ENCODE data around the gene P2RY12. TPM values are rescaled to one million over a fixed set of nuclear protein-coding genes. Genes with fewer than 3 reads are reported as not detected.

P2RY12 gene
- total and polyA plus RNA-seq, 2 of the 8 experiments (the other 6 are each of a cell fraction or from before 2014, with no cell fraction given) = not detected

DNA sequence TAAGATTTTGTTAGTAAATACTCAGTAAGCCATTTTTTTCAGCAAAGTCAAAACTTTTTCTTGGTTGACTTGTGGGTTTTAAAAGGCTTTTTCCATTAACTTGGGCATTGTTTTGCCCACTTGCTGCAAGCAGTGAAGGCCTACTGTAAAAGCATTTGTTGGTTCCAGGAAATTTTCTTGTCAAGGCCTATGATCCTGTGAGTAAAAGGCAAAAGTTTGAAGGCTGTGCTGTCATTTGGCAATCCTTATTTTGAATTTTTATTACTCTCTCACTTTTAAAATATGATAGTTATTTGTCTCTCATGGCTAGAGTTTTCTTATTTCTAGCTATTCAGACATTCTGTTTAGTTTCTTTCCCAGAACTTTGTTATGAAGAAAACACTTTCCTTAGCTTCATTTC, 13.0 kb downstream of the P2RY12 start:
- no peak overlapping the region for H3K27ac ChIP-seq (ENCODE audit: low read depth, low read length)
- H2BK12ac ChIP-seq (ENCODE audit: low read depth, low read length) = no peak overlapping the region
- H3K79me1 ChIP-seq (ENCODE audit: low read depth, low read length) = no peaks in the 10 kb centered on the region
- POLR2A ChIA-PET (ENCODE audit: partially characterized antibody) = no interaction called here
- H4K20me1 ChIP-seq (replicated peaks in 1 of 2; ENCODE audit: control insufficient read depth in 1 of 2, insufficient read depth in 2 of 2, low read length in 2 of 2) = no peaks in the 10 kb centered on the region
- no peak overlapping the region for H3K23ac ChIP-seq (ENCODE audit: insufficient read length)
- H3K4me1 ChIP-seq (replicated peaks in 1 of 4; ENCODE audit: control insufficient read depth in 3 of 4, insufficient read depth in 4 of 4, low read length in 3 of 4) = no peaks in the 10 kb centered on the region
- no peaks in the 10 kb centered on the region; a peak in 1 of 8 replicates for H3K36me3 ChIP-seq (ENCODE audit: control insufficient read depth in 2 of 4, insufficient read depth in 4 of 4, low read length in 3 of 4)
- H2BK5ac ChIP-seq (ENCODE audit: low read depth, low read length) = no peak overlapping the region
- H4K8ac ChIP-seq (ENCODE audit: extremely low read depth, insufficient read depth, low read length) = no peak overlapping the region
- no peak overlapping the region for H2BK20ac ChIP-seq (ENCODE audit: low read length)
- H3K4me3 ChIP-seq (ENCODE audit: extremely low read depth in 1 of 4, insufficient read depth in 2 of 4, low read depth in 3 of 4, low read length in 4 of 4) = no peak overlapping the region
- H3K9ac ChIP-seq (replicated peaks in 1 of 4; ENCODE audit: extremely low read depth in 1 of 4, low read depth in 3 of 4, low read length in 3 of 4) = peak overlapping the region in 1 of 4 experiments; percentile 34; a peak in 1 of 7 replicates
- H2BK120ac ChIP-seq (replicated peaks; ENCODE audit: low read depth, low read length) = no peak overlapping the region
- H4K91ac ChIP-seq (replicated peaks; ENCODE audit: insufficient read length, low read length) = no peak overlapping the region
- H2AFZ ChIP-seq (ENCODE audit: low read length) = no peak overlapping the region
- TF ChIP-seq HDAC6 (IDR thresholded peaks at IDR 0.05; ENCODE audit: low read depth, low read length) = no peak
- no peak for TF ChIP-seq CREB1 (IDR thresholded peaks at IDR 0.05)
- TF ChIP-seq POLR2A (IDR thresholded peaks at IDR 0.05; ENCODE audit: control extremely low read depth in 1 of 2, low read depth in 2 of 2, low read length in 2 of 2) = no peak
- no peak for TF ChIP-seq CHD2 (IDR thresholded peaks at IDR 0.05; ENCODE audit: low read length)
- TF ChIP-seq NANOG (IDR thresholded peaks at IDR 0.05; ENCODE audit: insufficient read depth, low read depth, low read length, poor library complexity, severe bottlenecking) = no peak
- TF ChIP-seq SIRT6 (IDR thresholded peaks at IDR 0.05; ENCODE audit: low read length) = no peak
- no peak overlapping the region for H2AK5ac ChIP-seq (ENCODE audit: low read depth, low read length)
- no peak overlapping the region for H4K5ac ChIP-seq (ENCODE audit: insufficient read length, low read depth, low read length)
- H3K14ac ChIP-seq (ENCODE audit: insufficient read length) = no peak overlapping the region
- H3K27me3 ChIP-seq (replicated peaks in 1 of 4; ENCODE audit: control insufficient read depth in 3 of 4, extremely low read depth in 1 of 4, insufficient read depth in 3 of 4, low read length in 3 of 4) = no peaks in the 10 kb centered on the region
- no peak for DNase-seq (ENCODE audit: low read depth in 1 of 2, low spot score in 2 of 2)
- H3K23me2 ChIP-seq (ENCODE audit: low read depth, low read length) = no peaks in the 10 kb centered on the region
- no peak overlapping the region for H3K4me2 ChIP-seq (ENCODE audit: insufficient read depth in 1 of 2, low read depth in 2 of 2, low read length in 2 of 2)
- CTCF ChIA-PET (ENCODE audit: partially characterized antibody) = interaction anchor here (0.6 to 2.1 kb wide), 3 partner anchors 8 to 293 kb away, joined by 3 to 7 read pairs (median 5); no protein-coding TSS in a partner anchor
- no peak overlapping the region for H3K56ac ChIP-seq (replicated peaks; ENCODE audit: insufficient read length, low read depth, low read length)
- FAIRE-seq = no peak
- H2BK15ac ChIP-seq (ENCODE audit: low read length) = no peak overlapping the region
- H3K4ac ChIP-seq (replicated peaks; ENCODE audit: insufficient read length, low read depth, low read length) = no peak overlapping the region
- H3K9me3 ChIP-seq (ENCODE audit: insufficient read depth in 2 of 2, low read depth in 1 of 2, low read length in 1 of 2) = no peaks in the 10 kb centered on the region
- no peaks in the 10 kb centered on the region for H3K79me2 ChIP-seq (ENCODE audit: control insufficient read depth in 1 of 2, insufficient read depth in 2 of 2, low read length in 2 of 2)
- no peak overlapping the region for H3K18ac ChIP-seq (ENCODE audit: extremely low read depth, low read length)

Measured in H1 (cell line).